CD4-positive, alpha-beta memory T cell (primary cell): Measurements from ENCODE around the gene ZNF385C. TPM values are rescaled to one million over a fixed set of nuclear protein-coding genes. Genes with fewer than 3 reads are reported as not detected.

Source experiments
- CTCF ChIA-PET: fragments of 350-600 bp; sonication (Branson Sonifier 250); formaldehyde crosslinking; loops from one replicate; lab custom pipeline; 2021; ENCODE audit warnings: inconsistent platforms; ENCODE audit not compliant: partially characterized antibody; lab: Charles Lee
- POLR2A ChIA-PET: fragments of 350-600 bp; sonication (Branson Sonifier 250); formaldehyde crosslinking; loops from one replicate; lab custom pipeline; 2021; ENCODE audit not compliant: partially characterized antibody; lab: Charles Lee
- DNase-seq, 5 donors: peaks; one replicate each; pipeline versions ENCODE4 v3.0.0 to v3.0.0-alpha.2; 2020 to 2022; ENCODE audit warnings: mixed read lengths in 1 of 5
- H3K27ac ChIP-seq: one replicate; pipeline ENCODE4 v1.7.0; 2013; ENCODE audit warnings: low read depth, low read length
- H3K27me3 ChIP-seq: 2 replicates; pipeline ENCODE4 v1.7.0; 2013; ENCODE audit warnings: mild to moderate bottlenecking, low read length, moderate library complexity; ENCODE audit not compliant: insufficient read depth
- H3K36me3 ChIP-seq: 2 replicates; pipeline ENCODE4 v1.7.0; 2013; ENCODE audit warnings: mild to moderate bottlenecking, low read length, moderate library complexity; ENCODE audit not compliant: insufficient read depth
- H3K4me1 ChIP-seq: 2 replicates; pipeline ENCODE4 v1.7.0; 2013; ENCODE audit warnings: mild to moderate bottlenecking, low read length, moderate library complexity; ENCODE audit not compliant: insufficient read depth
- H3K4me3 ChIP-seq, 2 donors: one replicate each; pipeline ENCODE4 v1.7.0; 2013; ENCODE audit warnings: low read length in 2 of 2, mild to moderate bottlenecking in 1 of 2
- H3K9me3 ChIP-seq, 2 donors: one replicate each; pipeline ENCODE4 v1.7.0; 2013; ENCODE audit warnings: low read length in 2 of 2, control low read depth in 1 of 2; ENCODE audit not compliant: control insufficient read depth in 1 of 2
- H3K27ac Mint-ChIP-seq, 7 donors: one replicate each; pipeline ENCODE4 v1.8.0; 2020 to 2021; ENCODE audit warnings: mixed read lengths in 7 of 7, mild to moderate bottlenecking in 6 of 7, inconsistent platforms in 3 of 7, moderate library complexity in 3 of 7
- H3K27me3 Mint-ChIP-seq, 2 donors: one replicate each; pipeline ENCODE4 v1.8.0; 2020 to 2021; ENCODE audit warnings: mixed read lengths in 2 of 2
- H3K36me3 Mint-ChIP-seq, 2 donors: one replicate each; pipeline ENCODE4 v1.8.0; 2020 to 2021; ENCODE audit warnings: mixed read lengths in 2 of 2, inconsistent platforms in 1 of 2, mild to moderate bottlenecking in 1 of 2
- H3K4me1 Mint-ChIP-seq, 4 donors: one replicate each; pipeline ENCODE4 v1.8.0; 2020 to 2021; ENCODE audit warnings: mixed read lengths in 4 of 4, mild to moderate bottlenecking in 1 of 4
- H3K4me3 Mint-ChIP-seq, 8 donors: one replicate each; pipeline ENCODE4 v1.8.0; 2020 to 2021; ENCODE audit warnings: mixed read lengths in 8 of 8, mild to moderate bottlenecking in 7 of 8, moderate library complexity in 6 of 8, inconsistent platforms in 3 of 8
- H3K9me3 Mint-ChIP-seq, 8 donors: one replicate each; pipeline ENCODE4 v1.8.0; 2020 to 2021; ENCODE audit warnings: mixed read lengths in 8 of 8, mild to moderate bottlenecking in 5 of 8, inconsistent platforms in 3 of 8, moderate library complexity in 1 of 8
- intact Hi-C: fragments of 100-400 bp; cut with micrococcal nuclease; formaldehyde crosslinking; loops from one replicate; pipeline ENCODE4 v1.15.1; 2023
- polyA plus RNA-seq, 2 donors: library from polyadenylated mRNA; unstranded; fragments of 300-500 nt; fragmentation: Illumina TruSeq; gene quantifications; one replicate each; pipeline ENCODE4 v1.2.3, GENCODE V29; 2021
- total RNA-seq, 2 experiments: library from RNA; stranded (reverse); gene quantifications; one replicate each; pipeline ENCODE4 v1.2.3, GENCODE V29; 2021

ZNF385C gene
- total and polyA plus RNA-seq, 4 experiments from 2014 or later = 0.36 TPM; not detected in 3

GRCh38 chr17:42138749-42139492 is 40.6 kb upstream of the ZNF385C start:
- Histone ChIP-seq H3K27ac (no peak overlapping the region), H3K4me1 (peaks cover 47% of the 10 kb centered on the region), H3K4me3 (no peak overlapping the region), H3K36me3 (peaks cover 21% of the 10 kb centered on the region), H3K9me3 (no peaks in the 10 kb centered on the region), H3K27me3 (no peaks in the 10 kb centered on the region)
- ChIA-PET CTCF (interaction anchor here (1.4 kb wide), 1 partner anchor 113 kb away, joined by 3 read pairs; no protein-coding TSS in a partner anchor), POLR2A (interaction anchor here (1.4 kb wide), 1 partner anchor 14 kb away, joined by 4 read pairs; no protein-coding TSS in a partner anchor)
- no peaks in the 10 kb centered on the region for H3K27me3 Mint-ChIP-seq
- no peaks in the 10 kb centered on the region for H3K9me3 Mint-ChIP-seq
- H3K4me3 Mint-ChIP-seq = no peak overlapping the region
- peaks cover 33 to 81% (median 54%) of the 10 kb centered on the region in 4 donors for H3K4me1 Mint-ChIP-seq
- H3K27ac Mint-ChIP-seq = peak overlapping the region in 4 of 7 donors; percentile 7 to 61 (median 27)
- intact Hi-C loops = no loop called here
- no peak for DNase-seq
- H3K36me3 Mint-ChIP-seq = peaks cover 15 to 55% of the 10 kb centered on the region in 2 donors

- Histone ChIP-seq H3K9me3 (no peaks in the 10 kb centered on the region), H3K4me1 (peaks cover 69% of the 10 kb centered on the region), H3K36me3 (peaks cover 8% of the 10 kb centered on the region), H3K4me3 (no peak overlapping the region), H3K27ac (no peak overlapping the region), H3K27me3 (no peaks in the 10 kb centered on the region)
- Mint-ChIP-seq H3K36me3 (peaks cover 3 to 51% of the 10 kb centered on the region in 2 donors), H3K9me3 (no peaks in the 10 kb centered on the region), H3K4me3 (no peak overlapping the region), H3K4me1 (peaks cover 41 to 83% (median 59%) of the 10 kb centered on the region in 4 donors), H3K27ac (peak overlapping the region in 3 of 7 donors; percentile 40 to 67 (median 47)), H3K27me3 (no peaks in the 10 kb centered on the region)
- DNase-seq = no peak
- ChIA-PET CTCF (interaction anchor here (0.9 to 1.9 kb wide), 9 partner anchors 16 to 176 kb away, joined by 3 to 6 read pairs (median 3); partner anchors contain the start of genes GHDC and KAT2A), POLR2A (interaction anchor here (1.6 kb wide), 1 partner anchor 18 kb away, joined by 3 read pairs; the partner anchor contains the start of gene RAB5C)
- intact Hi-C loops = no loop called here
Measured at GRCh38 chr17:42136654-42137051, 38.4 kb upstream of the ZNF385C start.

DNA sequence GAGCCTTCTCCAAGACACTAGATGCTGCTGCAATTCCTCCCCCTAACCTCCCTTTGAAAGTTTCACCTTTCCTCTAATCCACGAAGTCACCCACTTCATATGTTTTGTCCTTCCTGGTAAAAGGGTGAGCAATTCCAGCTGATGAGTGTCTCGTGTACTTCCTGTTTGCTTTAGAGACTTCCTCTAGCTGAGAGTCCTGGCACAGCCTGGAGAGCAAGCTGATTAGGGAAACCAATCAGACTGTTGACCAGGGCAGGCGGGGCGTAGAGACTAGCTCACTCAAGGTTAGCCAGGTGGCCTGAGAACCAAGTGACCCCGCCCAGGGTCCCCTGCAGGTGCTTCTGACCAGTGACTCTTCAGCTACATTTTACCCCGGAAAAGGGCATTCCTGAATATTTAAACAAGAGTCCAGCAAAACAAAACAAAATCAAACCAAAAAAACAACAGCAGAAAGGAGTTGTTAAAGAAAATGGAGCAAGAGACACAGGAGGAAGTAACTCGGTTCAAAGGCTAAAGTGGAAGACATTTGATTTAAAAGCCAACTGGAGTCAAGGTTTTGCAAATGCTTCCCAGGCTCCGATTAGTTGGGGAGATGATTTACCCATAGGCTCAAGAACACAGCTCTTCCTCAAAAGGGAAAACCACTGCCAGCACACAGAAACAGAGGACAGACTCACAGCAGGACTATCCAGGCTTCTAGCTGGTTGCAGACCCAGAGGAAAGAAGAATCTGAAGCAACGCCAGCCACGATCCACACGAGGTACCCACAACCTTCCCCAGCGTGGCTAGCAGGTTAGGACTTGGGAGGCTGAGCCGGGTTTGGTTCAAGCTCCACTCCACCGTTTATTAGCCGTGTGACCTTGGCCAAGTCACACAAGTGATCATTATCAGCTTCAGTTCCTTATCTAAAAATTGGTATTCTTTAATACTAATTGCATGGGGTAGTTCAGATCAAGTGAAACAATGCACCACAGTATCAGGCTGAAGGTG is 37.7 kb upstream of the ZNF385C start:
- H3K9me3 ChIP-seq = no peaks in the 10 kb centered on the region
- peaks cover 43 to 80% (median 59%) of the 10 kb centered on the region in 4 donors for H3K4me1 Mint-ChIP-seq
- no peaks in the 10 kb centered on the region for H3K9me3 Mint-ChIP-seq
- DNase-seq = no peak
- peaks cover 7% of the 10 kb centered on the region for H3K36me3 ChIP-seq
- no peak overlapping the region for H3K4me3 ChIP-seq
- H3K27ac Mint-ChIP-seq = peak overlapping the region; percentile 47 to 82 (median 68)
- peak overlapping the region in 4 of 8 donors; percentile 6 to 56 (median 10) for H3K4me3 Mint-ChIP-seq
- H3K27ac ChIP-seq = no peak overlapping the region
- ChIA-PET CTCF (interaction anchor here (1.0 to 1.9 kb wide), 6 partner anchors 18 to 177 kb away, joined by 3 to 6 read pairs (median 3); partner anchors contain the start of gene GHDC), POLR2A (interaction anchor here (0.8 to 1.6 kb wide), 4 partner anchors 14 to 47 kb away, joined by 3 to 5 read pairs (median 3); partner anchors contain the start of gene RAB5C)
- H3K4me1 ChIP-seq = peaks cover 71% of the 10 kb centered on the region
- intact Hi-C loops = no loop called here
- no peaks in the 10 kb centered on the region for H3K27me3 ChIP-seq
- no peaks in the 10 kb centered on the region for H3K27me3 Mint-ChIP-seq
- H3K36me3 Mint-ChIP-seq = peaks cover 7 to 49% of the 10 kb centered on the region in 2 donors

DNA sequence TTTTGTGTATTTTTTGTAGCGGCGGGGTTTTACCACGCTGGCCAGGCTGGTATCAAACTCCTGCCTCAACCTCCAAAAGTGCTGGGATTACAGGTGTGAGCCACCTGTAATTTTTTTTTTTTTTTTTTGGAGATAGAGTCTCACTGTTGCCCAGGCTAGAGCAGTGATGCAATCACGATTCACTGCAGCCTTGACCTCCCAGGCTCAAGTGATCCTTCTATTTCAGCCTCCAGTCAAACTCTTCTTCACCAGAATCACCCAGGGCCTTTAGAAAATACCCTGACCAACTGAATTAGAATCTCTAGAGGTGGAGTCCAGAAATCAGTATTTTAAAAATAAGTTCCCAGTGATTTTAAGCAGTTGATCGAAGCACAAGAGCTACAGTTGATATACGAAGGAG is 36.9 kb upstream of the ZNF385C start:
- peaks cover 10 to 54% of the 10 kb centered on the region in 2 donors for H3K36me3 Mint-ChIP-seq
- CTCF ChIA-PET = interaction anchor here (0.6 kb wide), 1 partner anchor 175 kb away, joined by 3 read pairs; no protein-coding TSS in a partner anchor

DNA sequence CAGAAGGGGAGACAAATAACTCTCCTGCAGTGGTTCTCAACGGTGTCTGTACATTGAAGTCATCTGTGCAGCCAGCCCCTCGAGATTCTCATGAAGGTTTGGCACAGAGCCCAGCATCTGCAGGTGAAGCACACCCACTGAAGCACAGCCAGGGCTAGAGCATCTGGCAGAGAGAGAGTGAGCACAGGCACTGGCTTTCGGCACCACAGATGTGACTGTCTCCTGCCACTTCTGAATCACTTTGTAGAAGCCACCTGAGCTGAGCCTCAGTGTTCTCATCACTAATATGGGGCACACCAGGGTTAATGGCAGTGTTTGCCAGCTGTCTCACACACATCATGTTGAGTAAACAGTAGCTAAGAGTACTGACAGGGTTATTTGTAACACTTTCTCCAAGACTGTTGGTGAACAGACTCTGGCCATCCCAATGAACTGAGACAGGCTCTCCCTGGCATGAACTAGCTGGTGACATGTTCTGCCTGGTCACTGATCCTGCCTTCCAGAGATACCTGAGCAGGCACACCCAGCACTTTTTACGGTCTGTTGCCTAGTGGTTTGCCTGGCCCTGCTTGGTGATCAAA is 35.3 kb upstream of the ZNF385C start:
- Mint-ChIP-seq H3K9me3 (no peaks in the 10 kb centered on the region), H3K4me3 (peak overlapping the region in 4 of 8 donors; percentile 25 to 65 (median 52)), H3K36me3 (peaks cover 23 to 58% of the 10 kb centered on the region in 2 donors), H3K27ac (peak overlapping the region; percentile 70 to 86 (median 82)), H3K4me1 (peaks cover 39 to 70% (median 53%) of the 10 kb centered on the region in 4 donors), H3K27me3 (no peaks in the 10 kb centered on the region)
- DNase-seq = no peak
- H3K36me3 ChIP-seq = peaks cover 30% of the 10 kb centered on the region
- CTCF ChIA-PET = interaction anchor here (0.9 to 1.4 kb wide), 3 partner anchors 9 to 12 kb away, joined by 3 to 4 read pairs (median 4); partner anchors contain the start of gene KAT2A
- H3K4me3 ChIP-seq = no peak overlapping the region
- H3K9me3 ChIP-seq = no peaks in the 10 kb centered on the region
- intact Hi-C loops = no loop called here
- no peaks in the 10 kb centered on the region for H3K27me3 ChIP-seq
- POLR2A ChIA-PET = interaction anchor here (1.1 to 1.7 kb wide), 3 partner anchors 21 to 114 kb away, joined by 3 to 5 read pairs (median 4); partner anchors contain the start of genes DHX58 and NKIRAS2
- H3K4me1 ChIP-seq = peaks cover 55% of the 10 kb centered on the region
- peak overlapping the region; percentile 14 for H3K27ac ChIP-seq

More for the DNA sequence above, 36.9 kb upstream of the ZNF385C start:
- Histone ChIP-seq H3K4me1 (peaks cover 71% of the 10 kb centered on the region), H3K27me3 (no peaks in the 10 kb centered on the region), H3K27ac (no peak overlapping the region), H3K4me3 (no peak overlapping the region), H3K36me3 (peaks cover 14% of the 10 kb centered on the region), H3K9me3 (no peaks in the 10 kb centered on the region)
- Mint-ChIP-seq H3K4me3 (no peak overlapping the region), H3K27ac (peak overlapping the region in 4 of 7 donors; percentile 35 to 72 (median 56)), H3K4me1 (peaks cover 45 to 78% (median 61%) of the 10 kb centered on the region in 4 donors), H3K27me3 (no peaks in the 10 kb centered on the region), H3K9me3 (no peaks in the 10 kb centered on the region)
- no peak for DNase-seq
- POLR2A ChIA-PET = interaction anchor here (1.0 to 1.7 kb wide), 3 partner anchors 13 to 115 kb away, joined by 3 to 5 read pairs (median 5); partner anchors contain the start of gene NKIRAS2
- intact Hi-C loops = no loop called here

DNA sequence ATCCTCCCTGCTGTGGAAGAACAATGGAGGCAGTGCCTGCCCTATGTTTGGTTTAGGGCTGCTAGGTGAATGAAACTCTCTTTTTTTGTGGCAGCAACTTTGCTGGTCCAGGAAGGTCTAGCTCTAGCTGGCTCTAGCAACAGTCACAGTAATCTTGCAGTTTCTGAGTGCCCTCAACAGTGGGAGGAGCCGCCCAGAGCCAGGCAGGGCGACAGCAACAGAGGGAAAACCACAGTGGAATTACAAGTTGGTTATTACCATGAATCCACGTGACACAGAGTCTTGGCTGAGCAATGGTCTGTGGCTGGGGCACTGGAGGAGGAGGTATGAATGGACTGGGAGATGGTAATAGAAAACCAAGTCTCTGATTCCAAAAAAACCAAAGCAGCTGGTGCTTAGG is 34.7 kb upstream of the ZNF385C start:
- peaks cover 53% of the 10 kb centered on the region for H3K4me1 ChIP-seq
- H3K36me3 ChIP-seq = peaks cover 36% of the 10 kb centered on the region
- Mint-ChIP-seq H3K27ac (peak overlapping the region; percentile 70 to 91 (median 83)), H3K9me3 (no peaks in the 10 kb centered on the region), H3K4me1 (peaks cover 36 to 64% (median 48%) of the 10 kb centered on the region in 4 donors), H3K36me3 (peaks cover 28 to 60% of the 10 kb centered on the region in 2 donors), H3K4me3 (peak overlapping the region in 6 of 8 donors; percentile 4 to 65 (median 50)), H3K27me3 (no peaks in the 10 kb centered on the region)
- H3K4me3 ChIP-seq = no peak overlapping the region
- intact Hi-C loops = no loop called here
- ChIA-PET POLR2A (interaction anchor here (1.5 kb wide), 1 partner anchor 21 kb away, joined by 4 read pairs; the partner anchor contains the start of gene DHX58), CTCF (interaction anchor here (1.1 to 1.4 kb wide), 3 partner anchors 10 to 171 kb away, joined by 4 read pairs; no protein-coding TSS in a partner anchor)
- H3K27me3 ChIP-seq = no peaks in the 10 kb centered on the region
- no peaks in the 10 kb centered on the region for H3K9me3 ChIP-seq
- DNase-seq = peak in 1 of 5 donors; percentile 47
- H3K27ac ChIP-seq = peak overlapping the region; percentile 12
